HepG2 (cell line): ENCODE data around the gene THPO. TPM values are rescaled to one million over a fixed set of nuclear protein-coding genes. Genes with fewer than 3 reads are reported as not detected.

ENCODE experiments used
- ARID5B ChIP-seq: IDR thresholded peaks from 2 replicates; pipeline ENCODE4 v1.4.0; 2020; ENCODE audit warnings: mild to moderate bottlenecking, missing genetic modification reagents
- GABPA ChIP-seq, 2 experiments: IDR thresholded peaks; 2 replicates each; pipeline ENCODE4 v1.6.1; 2011 to 2016; ENCODE audit warnings: low read depth in 2 of 2, low read length in 1 of 2, missing biosample characterization in 1 of 2, missing genetic modification characterization in 1 of 2
- HOXA7 ChIP-seq: sonication (generic); formaldehyde crosslinking; IDR thresholded peaks from 2 replicates; pipeline ENCODE4 v1.8.1; 2022; ENCODE audit warnings: mild to moderate bottlenecking, missing genetic modification reagents, moderate library complexity
- KDM3A ChIP-seq: IDR thresholded peaks from 2 replicates; pipeline ENCODE4 v1.6.1; 2018; ENCODE audit warnings: low read depth, missing compliant biosample characterization
- STAT6 ChIP-seq: sonication (generic); formaldehyde crosslinking; IDR thresholded peaks from 2 replicates; pipeline ENCODE4 v1.4.0; 2020; ENCODE audit warnings: missing genetic modification reagents, mild to moderate bottlenecking, borderline replicate concordance
- ZBTB40 ChIP-seq, 2 experiments: fragments of 450-650 bp in 1 of 2; sonication (generic) in 1 of 2; formaldehyde crosslinking in 1 of 2; IDR thresholded peaks; 2 replicates each; pipeline versions ENCODE4 v1.6.1 to v1.8.0; 2016 to 2022; ENCODE audit warnings: antibody characterized with exemption in 1 of 2, mild to moderate bottlenecking in 1 of 2, missing genetic modification reagents in 1 of 2
- ZNF10 ChIP-seq: sonication (generic); formaldehyde crosslinking; IDR thresholded peaks from 2 replicates; pipeline ENCODE4 v1.4.0; 2020; ENCODE audit warnings: mild to moderate bottlenecking, low read depth, missing genetic modification reagents, borderline replicate concordance
- ZNF253 ChIP-seq: sonication (generic); formaldehyde crosslinking; IDR thresholded peaks from 2 replicates; pipeline ENCODE4 v1.8.0; 2022; ENCODE audit warnings: mild to moderate bottlenecking, missing genetic modification reagents, borderline replicate concordance
- ZUFSP ChIP-seq: sonication (generic); formaldehyde crosslinking; IDR thresholded peaks from 2 replicates; pipeline ENCODE4 v1.9.0; 2021; ENCODE audit warnings: missing genetic modification reagents, mild to moderate bottlenecking, borderline replicate concordance
- polyA plus RNA-seq, 8 experiments: library from polyadenylated mRNA; depleted of rRNA in 3 of 8; stranded (reverse) in 7 of 8; unstranded in 1 of 8; fragments of >200 nt; fragmentation: Illumina TruSeq in 4 of 8; extraction: Trizol in 4 of 8; gene quantifications; 2 replicates each; pipeline versions ENCODE4 v1.2.1 to v1.2.3, GENCODE V29; 2011 to 2016; ENCODE audit warnings: low read depth in 4 of 8, missing spikeins in 1 of 8, mixed read lengths in 1 of 8; ENCODE audit not compliant: insufficient read depth in 1 of 8
- total RNA-seq, 5 experiments: library from RNA; depleted of rRNA; stranded (reverse); fragments of >200 nt; fragmentation: Illumina TruSeq; extraction: Trizol; gene quantifications; 2 replicates each; pipeline ENCODE4 v1.2.3, GENCODE V29; 2016; ENCODE audit warnings: low read depth in 1 of 5

Gene THPO
- total and polyA plus RNA-seq, 2 of the 13 experiments (the other 11 are each of a cell fraction or from before 2014, with no cell fraction given), result 2.8 to 4.8 TPM

- TF ChIP-seq GABPA (IDR thresholded peaks at IDR 0.05; ENCODE audit: low read depth, low read length), result no peak
- TF ChIP-seq GABPA (CRISPR knock-in tag; IDR thresholded peaks at IDR 0.05; ENCODE audit: low read depth), result 0 out of 2 replicates have a peak, but pooled peaks have one; percentile 40
- TF ChIP-seq KDM3A (CRISPR knock-in tag), result no peak
- TF ChIP-seq ZBTB40 (IDR thresholded peaks at IDR 0.05), result no peak
- TF ChIP-seq ZBTB40 (CRISPR knock-in tag; IDR thresholded peaks at IDR 0.05), result peak; percentile 13; the same call in 1 of the 2 replicates
- no peak for TF ChIP-seq ZUFSP (CRISPR knock-in tag)
- no peak for TF ChIP-seq ZNF10 (CRISPR knock-in tag)
- TF ChIP-seq ARID5B (CRISPR knock-in tag), result no peak
- no peak for TF ChIP-seq ZNF253 (CRISPR knock-in tag)
- TF ChIP-seq HOXA7 (CRISPR knock-in tag), result no peak
- TF ChIP-seq STAT6, result no peak
These were observed 797 bp upstream of the THPO start (continued) for GRCh38 chr3:184378651-184379357.
